ENCODE data around the gene PCK2.
A peak's percentile ranks its signal among the peaks of the same experiment; 100 is the strongest.
"Not testable (repeated sequence)": the region's sequence is repeated elsewhere in the genome, so short reads cannot be mapped to it uniquely, and the experiment has no call there.

PCK2 gene

GRCh38 chr14:24093901-24094840 lies at the start of gene PCK2:
PCK2 (plus strand) TSS chr14:24094311; CDS start chr14:24094406, 95 bp downstream.
- DNase-seq, result peak; percentile 90

DNA sequence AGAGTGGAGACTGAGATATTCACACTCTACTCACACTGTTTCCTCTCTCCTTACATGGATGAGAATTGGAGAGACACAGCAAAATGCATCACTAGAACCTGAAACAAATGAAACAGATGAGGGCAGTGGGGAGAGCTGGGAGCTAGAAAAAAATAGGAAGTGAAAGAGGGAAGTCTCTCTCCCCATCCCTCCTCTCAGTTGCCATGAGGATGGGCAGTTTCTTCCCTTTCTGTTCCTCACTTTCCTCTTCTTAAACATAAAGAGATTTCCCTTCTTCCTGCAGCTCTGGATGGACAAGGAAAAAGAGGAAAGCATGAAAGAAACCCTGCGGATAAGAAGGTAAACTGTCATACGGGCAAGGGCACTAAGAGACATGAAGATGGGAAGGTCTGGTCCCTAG lies 45.1 kb upstream of the PCK2 start:
- not testable (repeated sequence) for DNase-seq

DNA sequence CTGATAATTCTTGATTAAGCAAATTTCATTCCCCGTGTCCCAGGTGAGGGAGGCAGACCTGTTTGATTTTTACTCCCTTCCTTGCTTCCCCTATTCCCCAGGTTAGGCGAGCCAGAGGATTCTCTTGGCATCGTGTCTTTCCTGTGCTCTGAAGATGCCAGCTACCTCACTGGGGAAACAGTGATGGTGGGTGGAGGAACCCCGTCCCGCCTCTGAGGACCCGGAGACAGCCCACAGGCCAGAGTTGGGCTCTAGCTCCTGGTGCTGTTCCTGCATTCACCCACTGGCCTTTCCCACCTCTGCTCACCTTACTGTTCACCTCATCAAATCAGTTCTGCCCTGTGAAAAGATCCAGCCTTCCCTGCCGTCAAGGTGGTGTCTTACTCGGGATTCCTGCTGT lies 43.4 kb upstream of the PCK2 start:
- DNase-seq, result peak; percentile 16

GRCh38 chr14:24051176-24051788 lies 42.8 kb upstream of the PCK2 start:
- peak; percentile 27 for DNase-seq

DNA sequence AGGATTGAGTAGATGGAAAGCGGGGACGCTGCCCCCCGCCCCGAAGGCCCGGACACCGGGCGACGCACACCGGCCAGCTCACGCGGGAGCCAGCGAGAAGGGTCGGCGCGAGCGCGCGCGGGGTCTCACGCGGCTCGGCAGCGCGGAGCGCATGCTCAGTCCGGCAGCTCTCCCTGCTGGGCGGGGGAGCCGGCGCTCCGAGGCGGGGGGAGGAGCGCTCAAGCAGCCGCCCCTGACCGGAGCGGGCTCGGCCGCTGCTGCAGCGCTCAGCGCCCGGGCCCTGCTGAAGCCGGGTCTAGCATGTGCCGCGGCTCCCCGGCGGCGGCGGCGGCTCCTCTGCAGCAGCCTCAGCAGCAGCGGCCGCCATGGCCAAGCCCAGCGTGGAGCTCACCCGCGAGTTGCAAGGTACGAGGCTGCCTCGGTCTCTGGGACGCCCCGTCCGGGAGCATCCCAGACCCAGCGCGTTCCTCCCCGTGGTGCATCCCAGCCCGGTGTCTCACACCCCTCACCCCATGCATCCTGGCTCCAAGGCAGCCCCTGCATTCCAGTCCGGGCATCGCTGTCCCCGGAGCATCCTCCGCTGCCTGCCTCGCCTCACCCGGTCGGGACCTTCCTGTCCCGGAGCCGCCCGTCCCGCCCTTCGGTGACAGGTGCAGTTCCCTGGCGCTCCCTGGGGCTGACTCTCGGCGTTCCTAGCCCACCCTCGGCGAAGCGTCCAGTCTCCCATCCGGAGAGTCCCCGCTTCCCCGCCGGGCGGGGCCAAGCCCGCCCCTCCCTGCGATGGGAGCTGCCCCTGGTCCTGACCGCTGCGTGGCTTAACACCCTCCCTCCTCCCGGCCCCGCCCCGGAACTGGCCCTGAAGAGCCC lies 42.1 kb upstream of the PCK2 start, which contains the start of gene CARMIL3:
Gene CARMIL3 (plus strand): TSS at position 221 of the 867 bp plus-strand sequence. CDS start 145 bp downstream, at position 366.
- DNase-seq, result peak; percentile 74

- no peak for DNase-seq
Observed at GRCh38 chr14:24052656-24053547, 41.2 kb upstream of the PCK2 start.

- no peak for DNase-seq
Observed at GRCh38 chr14:24053548-24054323, 40.4 kb upstream of the PCK2 start.

GRCh38 chr14:24054324-24054641 lies 39.8 kb upstream of the PCK2 start:
- no peak for DNase-seq

GRCh38 chr14:24054646-24055045 lies 39.5 kb upstream of the PCK2 start:
- DNase-seq, result no peak

- DNase-seq, result no peak
Observed at GRCh38 chr14:24055971-24056799, 37.9 kb upstream of the PCK2 start.

DNA sequence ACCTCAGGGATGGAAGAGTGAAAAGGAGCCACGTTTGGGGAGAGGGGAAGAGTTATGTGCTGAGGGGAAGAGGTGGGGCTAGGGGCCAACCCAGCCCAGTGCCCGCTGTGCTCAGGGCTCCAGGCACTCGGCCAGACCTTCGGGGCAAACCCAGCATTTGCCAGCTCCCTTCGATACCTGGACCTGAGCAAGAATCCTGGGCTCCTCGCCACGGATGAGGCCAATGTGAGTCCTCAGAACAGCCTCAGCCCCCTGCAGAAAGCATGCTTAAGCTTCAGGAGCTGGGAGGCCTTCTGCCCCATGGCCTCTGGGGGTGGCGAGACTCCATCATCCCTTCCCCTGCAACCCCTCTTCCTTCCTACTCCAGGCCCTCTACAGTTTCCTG lies 37.3 kb upstream of the PCK2 start:
- DNase-seq, result no peak

- DNase-seq, result no peak
Observed at GRCh38 chr14:24057271-24057670, 36.8 kb upstream of the PCK2 start.

DNA sequence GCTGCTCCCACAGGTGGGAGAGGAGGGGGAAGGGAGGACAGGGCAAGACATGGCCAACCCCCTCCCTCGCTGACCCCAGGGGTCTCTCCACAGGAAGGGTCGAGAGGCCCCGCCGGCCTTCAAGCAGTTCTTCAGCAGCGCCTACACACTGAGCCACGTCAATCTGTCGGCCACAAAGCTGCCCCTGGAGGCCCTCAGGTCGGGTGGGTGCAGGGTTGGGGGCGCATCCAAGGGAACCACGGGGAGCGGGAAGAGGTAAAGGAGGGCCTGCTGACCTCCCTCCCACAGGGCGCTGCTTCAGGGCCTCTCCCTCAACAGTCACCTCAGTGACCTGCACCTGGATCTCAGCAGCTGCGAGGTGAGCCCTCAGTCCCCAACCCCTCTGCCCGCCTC lies 36.2 kb upstream of the PCK2 start:
- DNase-seq, result no peak

DNA sequence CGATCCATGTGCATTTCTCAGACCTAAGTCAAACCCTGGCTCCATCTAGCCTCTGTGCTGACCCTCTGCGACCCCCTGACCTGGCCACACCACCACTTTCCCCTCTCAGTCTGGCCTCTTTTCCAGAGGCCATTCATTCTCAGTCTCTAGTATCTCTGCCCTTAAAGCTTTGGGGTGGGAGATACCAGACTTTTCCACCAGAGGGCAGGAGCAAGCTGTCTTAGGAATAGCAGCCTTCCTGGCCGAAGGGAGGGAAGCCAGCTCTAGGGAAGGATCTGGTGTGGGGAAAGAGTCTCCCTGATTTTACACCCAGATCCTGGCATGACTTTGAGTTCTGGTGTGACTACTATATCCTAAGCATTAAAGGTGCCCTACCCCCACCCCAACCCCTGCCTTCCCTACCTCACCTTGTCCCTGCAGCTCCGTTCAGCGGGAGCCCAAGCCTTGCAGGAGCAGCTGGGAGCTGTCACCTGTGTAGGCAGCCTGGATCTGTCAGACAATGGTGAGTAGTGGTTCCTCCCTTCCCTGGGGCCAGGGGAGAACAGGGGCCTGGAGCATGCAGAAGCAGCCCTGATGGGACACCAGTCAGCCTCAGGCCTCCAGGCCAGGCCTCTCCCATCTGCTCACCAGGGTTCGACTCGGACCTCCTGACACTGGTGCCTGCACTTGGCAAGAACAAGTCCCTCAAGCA lies 35.7 kb upstream of the PCK2 start:
- peak; percentile 87 for DNase-seq

GRCh38 chr14:24058951-24059475 lies 35.1 kb upstream of the PCK2 start:
- no peak for DNase-seq

DNA sequence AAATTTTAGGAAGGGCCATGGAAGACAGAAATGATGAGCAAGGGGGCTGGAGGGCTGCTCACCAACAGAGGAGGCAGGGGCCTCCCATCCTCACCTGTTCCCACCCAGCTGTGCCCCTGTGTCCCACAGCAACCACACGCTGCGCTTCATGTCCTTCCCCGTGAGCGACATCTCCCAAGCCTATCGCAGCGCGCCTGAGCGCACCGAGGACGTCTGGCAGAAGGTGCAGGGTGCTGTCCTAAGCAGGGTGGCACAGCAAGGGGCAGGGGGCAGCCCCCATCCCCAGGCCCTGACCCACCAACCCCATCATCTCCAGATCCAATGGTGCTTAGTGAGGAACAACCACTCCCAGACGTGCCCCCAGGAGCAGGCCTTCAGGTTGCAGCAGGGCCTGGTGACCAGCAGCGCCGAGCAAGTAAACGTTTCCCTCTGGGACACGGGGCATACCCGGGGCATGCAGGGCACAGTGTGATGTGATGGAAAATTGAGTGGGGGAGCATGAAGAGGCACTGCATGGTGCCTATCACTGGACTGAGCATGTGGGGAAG lies 34.2 kb upstream of the PCK2 start:
- no peak for DNase-seq

DNA sequence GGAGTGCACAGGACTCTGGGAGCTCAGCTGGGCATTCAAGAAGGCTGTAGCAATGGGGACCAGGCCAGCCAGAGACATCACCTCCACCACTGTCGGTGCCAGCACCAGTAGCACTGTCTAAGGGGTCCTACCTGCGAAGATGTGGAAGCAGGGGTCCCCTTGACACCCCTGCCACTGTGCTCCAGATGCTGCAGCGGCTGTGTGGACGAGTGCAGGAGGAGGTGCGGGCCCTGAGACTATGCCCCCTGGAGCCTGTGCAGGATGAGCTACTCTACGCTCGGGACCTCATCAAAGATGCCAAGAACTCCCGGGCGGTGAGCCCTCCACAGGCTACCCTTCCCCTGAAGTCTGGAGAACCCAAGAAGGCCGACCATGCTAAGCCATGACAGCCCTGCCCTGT lies 33.7 kb upstream of the PCK2 start:
- no peak for DNase-seq

DNA sequence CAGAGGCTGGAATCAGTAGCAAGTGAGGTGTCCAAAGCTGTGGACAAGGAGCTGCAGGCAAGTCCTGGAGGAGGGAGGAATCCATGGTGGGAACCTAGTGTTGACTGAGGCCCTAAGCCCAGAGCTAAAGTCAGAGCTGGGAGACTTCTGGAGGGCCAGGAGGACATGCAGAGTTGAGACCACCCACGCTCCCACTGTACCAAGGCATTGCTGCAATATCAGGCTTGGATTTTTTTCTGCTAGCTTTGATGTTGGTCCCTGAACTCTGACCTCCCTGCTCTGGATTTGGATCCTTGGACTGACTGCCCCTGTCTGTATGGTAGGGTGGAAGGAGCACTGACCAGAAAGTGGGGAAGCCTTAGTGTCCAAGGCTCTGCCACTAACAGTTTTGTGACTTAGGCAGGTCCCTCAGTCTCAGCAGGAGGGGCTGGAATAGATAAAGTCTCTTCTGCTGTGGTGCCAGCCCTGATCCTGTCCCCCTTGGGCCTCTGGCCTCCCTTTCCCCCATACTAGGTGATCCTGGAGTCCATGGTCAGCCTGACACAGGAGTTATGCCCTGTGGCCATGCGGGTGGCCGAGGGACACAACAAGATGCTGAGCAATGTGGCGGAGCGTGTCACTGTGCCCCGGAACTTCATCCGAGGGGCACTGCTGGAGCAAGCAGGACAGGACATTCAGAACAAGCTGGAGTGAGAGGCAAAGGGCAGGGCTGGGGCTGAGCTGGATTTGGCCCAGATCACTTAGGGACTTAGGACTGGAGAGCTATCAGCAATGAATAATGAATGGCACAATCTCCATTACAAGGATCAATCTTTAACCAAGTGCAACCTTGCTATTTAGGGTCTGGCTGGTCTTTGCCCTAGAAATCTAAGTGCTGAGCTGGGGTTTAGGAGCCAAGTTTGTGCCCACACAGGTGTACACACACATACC lies 32.9 kb upstream of the PCK2 start:
- DNase-seq, result no peak

Measured in femur (tissue), 1 donor.